ENCODE results near the gene CPN2. TPM values are rescaled to one million over a fixed set of nuclear protein-coding genes. Genes with fewer than 3 reads are reported as not detected.
A peak's percentile ranks its signal among the peaks of the same experiment; 100 is the strongest.

CPN2 gene
- total and polyA plus RNA-seq, 2 of the 13 experiments (the other 11 are each of a cell fraction or from before 2014, with no cell fraction given): 26.7 to 27.7 TPM

GRCh38 chr3:194320744-194321243 is 30.3 kb downstream of the CPN2 start (continued):
- peak; percentile 96 for TF ChIP-seq PAXIP1 (CRISPR knock-in tag; conservative IDR thresholded peaks at IDR 0.05)
- 0 out of 2 replicates have a peak, but pooled peaks have one; percentile 23 for TF ChIP-seq ZNF768 (CRISPR knock-in tag; IDR thresholded peaks at IDR 0.05)
- TF ChIP-seq ZNF12 (CRISPR knock-in tag; IDR thresholded peaks at IDR 0.05): no peak
- TF ChIP-seq ZNF484 (CRISPR knock-in tag; IDR thresholded peaks at IDR 0.05; ENCODE audit: borderline replicate concordance, low read depth): no peak
- TF ChIP-seq ZFP90 (CRISPR knock-in tag; IDR thresholded peaks at IDR 0.05; ENCODE audit: borderline replicate concordance): no peak
- no peak for TF ChIP-seq RBFOX2 (IDR thresholded peaks at IDR 0.05; ENCODE audit: low read depth, low read length)
- no peak for TF ChIP-seq ZNF431 (CRISPR knock-in tag; IDR thresholded peaks at IDR 0.05; ENCODE audit: borderline replicate concordance, low read depth)
- no peak for TF ChIP-seq ATRX (CRISPR knock-in tag; IDR thresholded peaks at IDR 0.05; ENCODE audit: borderline replicate concordance)
- peak; percentile 74 for TF ChIP-seq POLR2AphosphoS5 (IDR thresholded peaks at IDR 0.05; ENCODE audit: low read depth, low read length)
- TF ChIP-seq ZNF782 (CRISPR knock-in tag; IDR thresholded peaks at IDR 0.05; ENCODE audit: borderline replicate concordance): no peak
- no peak for TF ChIP-seq ARID2 (CRISPR knock-in tag; IDR thresholded peaks at IDR 0.05; ENCODE audit: borderline replicate concordance)
- no peak for TF ChIP-seq HMGXB4 (CRISPR knock-in tag; IDR thresholded peaks at IDR 0.05; ENCODE audit: borderline replicate concordance in 1 of 2, low read depth in 1 of 2)
- TF ChIP-seq NR0B2 (CRISPR knock-in tag; IDR thresholded peaks at IDR 0.05): no peak
- no peak for TF ChIP-seq TEAD2 (CRISPR knock-in tag; IDR thresholded peaks at IDR 0.05)
- no peak for TF ChIP-seq ZNF547 (CRISPR knock-in tag; IDR thresholded peaks at IDR 0.05)
- TF ChIP-seq ERF (CRISPR knock-in tag; IDR thresholded peaks at IDR 0.05): peak; percentile 30; the same call in 1 of the 2 replicates
- no peak for TF ChIP-seq ZSCAN5A (CRISPR knock-in tag; IDR thresholded peaks at IDR 0.05; ENCODE audit: borderline replicate concordance)
- no peak for TF ChIP-seq NONO (IDR thresholded peaks at IDR 0.05)
- 0 out of 2 replicates have a peak, but pooled peaks have one; percentile 40 for TF ChIP-seq NONO (CRISPR knock-in tag; conservative IDR thresholded peaks at IDR 0.05)
- TF ChIP-seq ZNF639 (CRISPR knock-in tag; conservative IDR thresholded peaks at IDR 0.05): no peak
